WTC11 (cell line): Measurements from ENCODE around the gene APOA1. TPM values are rescaled to one million over a fixed set of nuclear protein-coding genes. Genes with fewer than 3 reads are reported as not detected.

Experiments used
- ATAC-seq: fragments of 200-7000 bp; cut with Tn5 transposase; 2 replicates; pipeline ENCODE4 v1.10.0; 2021; ENCODE audit warnings: mild to moderate bottlenecking, moderate library complexity
- CTCF ChIA-PET: fragments of 300-600 bp; sonication (Branson Sonifier 250); formaldehyde crosslinking; loops from one replicate; lab custom pipeline; 2021; ENCODE audit warnings: antibody characterized with exemption; lab: Charles Lee
- POLR2A ChIA-PET: fragments of 350-600 bp; sonication (Branson Sonifier 250); formaldehyde crosslinking; loops from one replicate; lab custom pipeline; 2021; ENCODE audit warnings: antibody characterized with exemption; lab: Charles Lee
- DNase-seq: peaks from one replicate; pipeline ENCODE4 v3.0.0; 2021; ENCODE audit warnings: low spot score
- H3K27ac Mint-ChIP-seq: 2 replicates; pipeline ENCODE4 v1.8.0; 2021; ENCODE audit warnings: mixed read lengths
- H3K27me3 Mint-ChIP-seq: 2 replicates; pipeline ENCODE4 v1.8.0; 2021; ENCODE audit warnings: low read depth, mild to moderate bottlenecking, moderate library complexity, mixed read lengths
- H3K36me3 Mint-ChIP-seq: 2 replicates; pipeline ENCODE4 v1.8.0; 2021; ENCODE audit warnings: mixed read lengths
- H3K4me1 Mint-ChIP-seq: 2 replicates; pipeline ENCODE4 v1.8.0; 2022; ENCODE audit warnings: mixed read lengths
- H3K4me3 Mint-ChIP-seq: 2 replicates; pipeline ENCODE4 v1.8.0; 2021; ENCODE audit warnings: mild to moderate bottlenecking, moderate library complexity, mixed read lengths
- H3K9me3 Mint-ChIP-seq: 2 replicates; pipeline ENCODE4 v1.8.0; 2021; ENCODE audit warnings: mixed read lengths
- EMX1 ChIP-seq: fragments of 250-450 bp; sonication (Bioruptor Pico); IDR thresholded peaks from 2 replicates; pipeline ENCODE4 v1.8.0; 2021; ENCODE audit warnings: mild to moderate bottlenecking
- ETV6 ChIP-seq: sonication (generic); formaldehyde crosslinking; IDR thresholded peaks from 2 replicates; pipeline ENCODE4 v1.8.1; 2022; ENCODE audit warnings: mild to moderate bottlenecking, missing genetic modification reagents
- FOXJ3 ChIP-seq: sonication (generic); formaldehyde crosslinking; IDR thresholded peaks from 2 replicates; pipeline ENCODE4 v1.9.0; 2021; ENCODE audit warnings: missing genetic modification reagents, mild to moderate bottlenecking, borderline replicate concordance
- FOXP1 ChIP-seq: sonication (generic); formaldehyde crosslinking; IDR thresholded peaks from 2 replicates; pipeline ENCODE4 v1.8.0; 2022; ENCODE audit warnings: missing genetic modification reagents, mild to moderate bottlenecking, moderate library complexity, borderline replicate concordance
- NFE2L1 ChIP-seq: sonication (generic); formaldehyde crosslinking; IDR thresholded peaks from 2 replicates; pipeline ENCODE4 v1.8.1; 2023; ENCODE audit warnings: missing genetic modification reagents
- RORB ChIP-seq: fragments of 250-450 bp; sonication (Bioruptor Pico); IDR thresholded peaks from 2 replicates; pipeline ENCODE4 v1.9.0; 2021; ENCODE audit warnings: mild to moderate bottlenecking
- ZBTB21 ChIP-seq: sonication (generic); formaldehyde crosslinking; IDR thresholded peaks from 2 replicates; pipeline ENCODE4 v1.8.1; 2023; ENCODE audit warnings: mild to moderate bottlenecking, missing genetic modification reagents, borderline replicate concordance
- ZNF317 ChIP-seq: sonication (generic); formaldehyde crosslinking; IDR thresholded peaks from 2 replicates; pipeline ENCODE4 v1.8.1; 2023; ENCODE audit warnings: low read depth, mild to moderate bottlenecking, moderate library complexity, missing genetic modification reagents, borderline replicate concordance
- total RNA-seq: library from RNA; stranded (reverse); gene quantifications from 3 replicates; pipeline ENCODE4 v1.2.3, GENCODE V29; 2021
- TF ChIP-seq, protein P1 (sequence below): fragments of 250-450 bp; sonication (Bioruptor Pico); IDR thresholded peaks from 2 replicates; pipeline ENCODE4 v1.9.0; 2021; ENCODE audit warnings: moderate library complexity, mild to moderate bottlenecking, inconsistent platforms, borderline replicate concordance
- TF ChIP-seq, protein P2 (sequence below): sonication (generic); formaldehyde crosslinking; IDR thresholded peaks from 2 replicates; pipeline ENCODE4 v1.8.1; 2022; ENCODE audit warnings: mild to moderate bottlenecking, moderate library complexity, missing genetic modification reagents
- TF ChIP-seq, protein P3 (sequence below): sonication (generic); formaldehyde crosslinking; IDR thresholded peaks from 2 replicates; pipeline ENCODE4 v1.8.1; 2023; ENCODE audit warnings: mild to moderate bottlenecking, moderate library complexity, missing genetic modification reagents
- TF ChIP-seq, protein P4 (sequence below): fragments of 250-450 bp; sonication (Bioruptor Pico); IDR thresholded peaks from 2 replicates; pipeline ENCODE4 v1.9.0; 2021; ENCODE audit warnings: mild to moderate bottlenecking, borderline replicate concordance
- TF ChIP-seq, protein P5 (sequence below): sonication (generic); formaldehyde crosslinking; IDR thresholded peaks from 2 replicates; pipeline ENCODE4 v1.8.0; 2023; ENCODE audit warnings: mild to moderate bottlenecking, missing genetic modification reagents
- TF ChIP-seq, protein P6 (sequence below): sonication (generic); formaldehyde crosslinking; IDR thresholded peaks from 2 replicates; pipeline ENCODE4 v1.8.0; 2022; ENCODE audit warnings: missing genetic modification reagents
- TF ChIP-seq, protein P7 (sequence below): sonication (generic); formaldehyde crosslinking; IDR thresholded peaks from 2 replicates; pipeline ENCODE4 v1.8.1; 2022; ENCODE audit warnings: mild to moderate bottlenecking, missing genetic modification reagents, moderate library complexity, borderline replicate concordance
- TF ChIP-seq, protein P8 (sequence below): fragments of 250-450 bp; sonication (Bioruptor Pico); conservative IDR thresholded peaks from 2 replicates; pipeline ENCODE4 v1.9.0; 2021; ENCODE audit warnings: mild to moderate bottlenecking

Gene APOA1
- total RNA-seq, 1 experiment from 2014 or later, result 2.1 TPM

DNA sequence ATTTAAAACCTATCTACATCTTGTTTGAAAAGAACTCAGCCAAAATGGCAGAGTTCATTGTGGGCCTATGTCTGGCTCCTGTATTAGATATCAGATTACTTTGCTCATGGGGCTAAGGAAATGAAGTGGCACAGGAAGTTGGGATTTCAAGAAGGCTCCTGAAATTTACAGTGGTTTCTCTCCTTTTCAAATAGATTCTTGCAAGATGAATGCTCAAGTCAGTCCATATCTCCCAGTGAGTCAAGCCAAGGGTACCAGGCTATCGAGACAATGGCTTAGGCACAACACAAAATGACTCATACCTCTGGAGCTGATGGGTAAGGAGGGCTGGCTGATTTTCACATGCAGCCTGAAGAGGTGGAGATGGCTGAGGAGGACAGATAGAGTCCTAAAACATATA lies 24.1 kb upstream of the APOA1 start:
- Mint-ChIP-seq H3K27ac (no peak overlapping the region; the same call in 1 of the 2 replicates), H3K27me3 (no peaks in the 10 kb centered on the region), H3K4me3 (no peak overlapping the region), H3K9me3 (no peaks in the 10 kb centered on the region), H3K4me1 (no peaks in the 10 kb centered on the region)
- POLR2A ChIA-PET, result no interaction called here
- ATAC-seq, result no peak
- CTCF ChIA-PET, result no interaction called here
- no peak for DNase-seq
- TF ChIP-seq, protein P1, sequence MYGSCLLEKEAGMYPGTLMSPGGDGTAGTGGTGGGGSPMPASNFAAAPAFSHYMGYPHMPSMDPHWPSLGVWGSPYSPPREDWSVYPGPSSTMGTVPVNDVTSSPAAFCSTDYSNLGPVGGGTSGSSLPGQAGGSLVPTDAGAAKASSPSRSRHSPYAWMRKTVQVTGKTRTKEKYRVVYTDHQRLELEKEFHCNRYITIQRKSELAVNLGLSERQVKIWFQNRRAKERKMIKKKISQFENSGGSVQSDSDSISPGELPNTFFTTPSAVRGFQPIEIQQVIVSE (CRISPR knock-in tag), result no peak
- TF ChIP-seq, protein P2, sequence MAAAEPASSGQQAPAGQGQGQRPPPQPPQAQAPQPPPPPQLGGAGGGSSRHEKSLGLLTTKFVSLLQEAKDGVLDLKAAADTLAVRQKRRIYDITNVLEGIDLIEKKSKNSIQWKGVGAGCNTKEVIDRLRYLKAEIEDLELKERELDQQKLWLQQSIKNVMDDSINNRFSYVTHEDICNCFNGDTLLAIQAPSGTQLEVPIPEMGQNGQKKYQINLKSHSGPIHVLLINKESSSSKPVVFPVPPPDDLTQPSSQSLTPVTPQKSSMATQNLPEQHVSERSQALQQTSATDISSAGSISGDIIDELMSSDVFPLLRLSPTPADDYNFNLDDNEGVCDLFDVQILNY (CRISPR knock-in tag), result no peak
- no peak for TF ChIP-seq NFE2L1 (CRISPR knock-in tag)
- no peak for TF ChIP-seq ZBTB21 (CRISPR knock-in tag)
- TF ChIP-seq, all 79 proteins: peak for 0
- peaks cover 41% of the 10 kb centered on the region for H3K36me3 Mint-ChIP-seq

DNA sequence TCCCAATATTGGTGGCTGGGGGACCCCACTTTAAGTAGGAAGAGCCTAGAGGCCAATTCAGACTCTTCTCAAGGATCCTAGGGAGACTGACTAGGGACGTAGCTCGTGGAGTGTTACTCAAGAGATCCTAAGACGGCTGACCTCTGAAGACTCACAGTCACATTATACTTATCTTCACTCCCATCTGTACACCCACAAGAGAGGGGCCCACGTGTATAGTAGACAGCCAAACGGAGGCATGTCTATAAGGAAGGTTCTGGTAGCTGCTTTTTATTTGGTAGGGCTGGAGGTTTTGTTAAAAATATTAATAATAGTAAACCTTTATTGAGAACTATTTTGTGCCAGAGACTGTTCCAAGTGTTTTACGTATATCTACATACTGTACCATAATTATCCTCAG lies 22.9 kb upstream of the APOA1 start:
- no peak for DNase-seq
- H3K36me3 Mint-ChIP-seq, result peaks cover 42% of the 10 kb centered on the region
- CTCF ChIA-PET, result interaction anchor here (0.6 kb wide), 1 partner anchor 20 kb away, joined by 3 read pairs; no protein-coding TSS in a partner anchor
- TF ChIP-seq, protein P3, sequence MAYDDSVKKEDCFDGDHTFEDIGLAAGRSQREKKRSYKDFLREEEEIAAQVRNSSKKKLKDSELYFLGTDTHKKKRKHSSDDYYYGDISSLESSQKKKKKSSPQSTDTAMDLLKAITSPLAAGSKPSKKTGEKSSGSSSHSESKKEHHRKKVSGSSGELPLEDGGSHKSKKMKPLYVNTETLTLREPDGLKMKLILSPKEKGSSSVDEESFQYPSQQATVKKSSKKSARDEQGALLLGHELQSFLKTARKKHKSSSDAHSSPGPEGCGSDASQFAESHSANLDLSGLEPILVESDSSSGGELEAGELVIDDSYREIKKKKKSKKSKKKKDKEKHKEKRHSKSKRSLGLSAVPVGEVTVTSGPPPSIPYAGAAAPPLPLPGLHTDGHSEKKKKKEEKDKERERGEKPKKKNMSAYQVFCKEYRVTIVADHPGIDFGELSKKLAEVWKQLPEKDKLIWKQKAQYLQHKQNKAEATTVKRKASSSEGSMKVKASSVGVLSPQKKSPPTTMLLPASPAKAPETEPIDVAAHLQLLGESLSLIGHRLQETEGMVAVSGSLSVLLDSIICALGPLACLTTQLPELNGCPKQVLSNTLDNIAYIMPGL, result no peak
- TF ChIP-seq RORB (CRISPR knock-in tag) (no peak), EMX1 (CRISPR knock-in tag) (no peak), NFE2L1 (CRISPR knock-in tag) (no peak), ETV6 (CRISPR knock-in tag) (no peak), FOXP1 (no peak), ZNF317 (CRISPR knock-in tag) (no peak), FOXJ3 (CRISPR knock-in tag) (no peak)
- TF ChIP-seq, protein P4, sequence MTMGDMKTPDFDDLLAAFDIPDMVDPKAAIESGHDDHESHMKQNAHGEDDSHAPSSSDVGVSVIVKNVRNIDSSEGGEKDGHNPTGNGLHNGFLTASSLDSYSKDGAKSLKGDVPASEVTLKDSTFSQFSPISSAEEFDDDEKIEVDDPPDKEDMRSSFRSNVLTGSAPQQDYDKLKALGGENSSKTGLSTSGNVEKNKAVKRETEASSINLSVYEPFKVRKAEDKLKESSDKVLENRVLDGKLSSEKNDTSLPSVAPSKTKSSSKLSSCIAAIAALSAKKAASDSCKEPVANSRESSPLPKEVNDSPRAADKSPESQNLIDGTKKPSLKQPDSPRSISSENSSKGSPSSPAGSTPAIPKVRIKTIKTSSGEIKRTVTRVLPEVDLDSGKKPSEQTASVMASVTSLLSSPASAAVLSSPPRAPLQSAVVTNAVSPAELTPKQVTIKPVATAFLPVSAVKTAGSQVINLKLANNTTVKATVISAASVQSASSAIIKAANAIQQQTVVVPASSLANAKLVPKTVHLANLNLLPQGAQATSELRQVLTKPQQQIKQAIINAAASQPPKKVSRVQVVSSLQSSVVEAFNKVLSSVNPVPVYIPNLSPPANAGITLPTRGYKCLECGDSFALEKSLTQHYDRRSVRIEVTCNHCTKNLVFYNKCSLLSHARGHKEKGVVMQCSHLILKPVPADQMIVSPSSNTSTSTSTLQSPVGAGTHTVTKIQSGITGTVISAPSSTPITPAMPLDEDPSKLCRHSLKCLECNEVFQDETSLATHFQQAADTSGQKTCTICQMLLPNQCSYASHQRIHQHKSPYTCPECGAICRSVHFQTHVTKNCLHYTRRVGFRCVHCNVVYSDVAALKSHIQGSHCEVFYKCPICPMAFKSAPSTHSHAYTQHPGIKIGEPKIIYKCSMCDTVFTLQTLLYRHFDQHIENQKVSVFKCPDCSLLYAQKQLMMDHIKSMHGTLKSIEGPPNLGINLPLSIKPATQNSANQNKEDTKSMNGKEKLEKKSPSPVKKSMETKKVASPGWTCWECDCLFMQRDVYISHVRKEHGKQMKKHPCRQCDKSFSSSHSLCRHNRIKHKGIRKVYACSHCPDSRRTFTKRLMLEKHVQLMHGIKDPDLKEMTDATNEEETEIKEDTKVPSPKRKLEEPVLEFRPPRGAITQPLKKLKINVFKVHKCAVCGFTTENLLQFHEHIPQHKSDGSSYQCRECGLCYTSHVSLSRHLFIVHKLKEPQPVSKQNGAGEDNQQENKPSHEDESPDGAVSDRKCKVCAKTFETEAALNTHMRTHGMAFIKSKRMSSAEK (CRISPR knock-in tag), result no peak
- TF ChIP-seq, protein P5, sequence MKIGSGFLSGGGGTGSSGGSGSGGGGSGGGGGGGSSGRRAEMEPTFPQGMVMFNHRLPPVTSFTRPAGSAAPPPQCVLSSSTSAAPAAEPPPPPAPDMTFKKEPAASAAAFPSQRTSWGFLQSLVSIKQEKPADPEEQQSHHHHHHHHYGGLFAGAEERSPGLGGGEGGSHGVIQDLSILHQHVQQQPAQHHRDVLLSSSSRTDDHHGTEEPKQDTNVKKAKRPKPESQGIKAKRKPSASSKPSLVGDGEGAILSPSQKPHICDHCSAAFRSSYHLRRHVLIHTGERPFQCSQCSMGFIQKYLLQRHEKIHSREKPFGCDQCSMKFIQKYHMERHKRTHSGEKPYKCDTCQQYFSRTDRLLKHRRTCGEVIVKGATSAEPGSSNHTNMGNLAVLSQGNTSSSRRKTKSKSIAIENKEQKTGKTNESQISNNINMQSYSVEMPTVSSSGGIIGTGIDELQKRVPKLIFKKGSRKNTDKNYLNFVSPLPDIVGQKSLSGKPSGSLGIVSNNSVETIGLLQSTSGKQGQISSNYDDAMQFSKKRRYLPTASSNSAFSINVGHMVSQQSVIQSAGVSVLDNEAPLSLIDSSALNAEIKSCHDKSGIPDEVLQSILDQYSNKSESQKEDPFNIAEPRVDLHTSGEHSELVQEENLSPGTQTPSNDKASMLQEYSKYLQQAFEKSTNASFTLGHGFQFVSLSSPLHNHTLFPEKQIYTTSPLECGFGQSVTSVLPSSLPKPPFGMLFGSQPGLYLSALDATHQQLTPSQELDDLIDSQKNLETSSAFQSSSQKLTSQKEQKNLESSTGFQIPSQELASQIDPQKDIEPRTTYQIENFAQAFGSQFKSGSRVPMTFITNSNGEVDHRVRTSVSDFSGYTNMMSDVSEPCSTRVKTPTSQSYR (CRISPR knock-in tag), result no peak
- TF ChIP-seq, protein P6, sequence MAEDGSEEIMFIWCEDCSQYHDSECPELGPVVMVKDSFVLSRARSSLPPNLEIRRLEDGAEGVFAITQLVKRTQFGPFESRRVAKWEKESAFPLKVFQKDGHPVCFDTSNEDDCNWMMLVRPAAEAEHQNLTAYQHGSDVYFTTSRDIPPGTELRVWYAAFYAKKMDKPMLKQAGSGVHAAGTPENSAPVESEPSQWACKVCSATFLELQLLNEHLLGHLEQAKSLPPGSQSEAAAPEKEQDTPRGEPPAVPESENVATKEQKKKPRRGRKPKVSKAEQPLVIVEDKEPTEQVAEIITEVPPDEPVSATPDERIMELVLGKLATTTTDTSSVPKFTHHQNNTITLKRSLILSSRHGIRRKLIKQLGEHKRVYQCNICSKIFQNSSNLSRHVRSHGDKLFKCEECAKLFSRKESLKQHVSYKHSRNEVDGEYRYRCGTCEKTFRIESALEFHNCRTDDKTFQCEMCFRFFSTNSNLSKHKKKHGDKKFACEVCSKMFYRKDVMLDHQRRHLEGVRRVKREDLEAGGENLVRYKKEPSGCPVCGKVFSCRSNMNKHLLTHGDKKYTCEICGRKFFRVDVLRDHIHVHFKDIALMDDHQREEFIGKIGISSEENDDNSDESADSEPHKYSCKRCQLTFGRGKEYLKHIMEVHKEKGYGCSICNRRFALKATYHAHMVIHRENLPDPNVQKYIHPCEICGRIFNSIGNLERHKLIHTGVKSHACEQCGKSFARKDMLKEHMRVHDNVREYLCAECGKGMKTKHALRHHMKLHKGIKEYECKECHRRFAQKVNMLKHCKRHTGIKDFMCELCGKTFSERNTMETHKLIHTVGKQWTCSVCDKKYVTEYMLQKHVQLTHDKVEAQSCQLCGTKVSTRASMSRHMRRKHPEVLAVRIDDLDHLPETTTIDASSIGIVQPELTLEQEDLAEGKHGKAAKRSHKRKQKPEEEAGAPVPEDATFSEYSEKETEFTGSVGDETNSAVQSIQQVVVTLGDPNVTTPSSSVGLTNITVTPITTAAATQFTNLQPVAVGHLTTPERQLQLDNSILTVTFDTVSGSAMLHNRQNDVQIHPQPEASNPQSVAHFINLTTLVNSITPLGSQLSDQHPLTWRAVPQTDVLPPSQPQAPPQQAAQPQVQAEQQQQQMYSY (CRISPR knock-in tag), result no peak
- TF ChIP-seq, protein P7, sequence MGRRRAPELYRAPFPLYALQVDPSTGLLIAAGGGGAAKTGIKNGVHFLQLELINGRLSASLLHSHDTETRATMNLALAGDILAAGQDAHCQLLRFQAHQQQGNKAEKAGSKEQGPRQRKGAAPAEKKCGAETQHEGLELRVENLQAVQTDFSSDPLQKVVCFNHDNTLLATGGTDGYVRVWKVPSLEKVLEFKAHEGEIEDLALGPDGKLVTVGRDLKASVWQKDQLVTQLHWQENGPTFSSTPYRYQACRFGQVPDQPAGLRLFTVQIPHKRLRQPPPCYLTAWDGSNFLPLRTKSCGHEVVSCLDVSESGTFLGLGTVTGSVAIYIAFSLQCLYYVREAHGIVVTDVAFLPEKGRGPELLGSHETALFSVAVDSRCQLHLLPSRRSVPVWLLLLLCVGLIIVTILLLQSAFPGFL (CRISPR knock-in tag), result no peak
- TF ChIP-seq, protein P8, sequence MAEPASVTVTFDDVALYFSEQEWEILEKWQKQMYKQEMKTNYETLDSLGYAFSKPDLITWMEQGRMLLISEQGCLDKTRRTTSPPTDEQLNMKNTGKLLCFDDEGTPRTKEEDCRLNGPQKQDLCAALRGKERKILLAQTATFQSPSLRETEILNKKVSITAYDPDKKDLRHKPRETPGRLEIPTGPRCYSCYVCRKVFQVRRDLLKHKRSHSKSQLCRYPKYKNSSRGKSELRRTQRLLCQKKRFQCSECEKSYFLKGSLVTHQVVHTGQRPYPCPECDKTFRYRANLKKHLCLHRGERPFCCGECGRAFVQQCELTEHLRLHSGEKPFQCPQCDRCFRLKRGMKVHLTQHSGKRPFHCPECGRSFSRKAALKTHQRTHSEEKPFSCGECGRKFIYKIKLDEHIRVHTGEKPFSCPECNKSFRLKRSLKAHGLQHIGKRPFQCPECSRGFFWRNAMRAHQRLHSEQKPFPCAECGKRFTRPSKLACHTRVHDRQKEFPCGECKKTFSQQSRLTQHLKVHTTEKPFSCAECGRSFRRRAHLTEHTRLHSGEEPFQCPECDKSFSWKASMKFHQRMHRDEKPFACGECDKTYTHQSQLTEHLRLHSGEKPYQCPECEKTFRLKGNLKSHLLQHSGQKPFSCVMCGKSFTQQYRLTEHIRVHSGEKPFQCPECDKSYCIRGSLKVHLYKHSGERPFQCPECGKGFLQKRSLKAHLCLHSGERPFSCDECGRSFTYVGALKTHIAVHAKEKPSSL (CRISPR knock-in tag), result no peak

More for the DNA sequence above, 22.9 kb upstream of the APOA1 start:
- POLR2A ChIA-PET, result no interaction called here
- Mint-ChIP-seq H3K27ac (no peak overlapping the region), H3K4me3 (no peak overlapping the region), H3K4me1 (no peaks in the 10 kb centered on the region), H3K27me3 (no peaks in the 10 kb centered on the region), H3K9me3 (no peaks in the 10 kb centered on the region)
- no peak for ATAC-seq
